ENCODE results near the gene VASP.

The VASP gene

GRCh38 chr19:45474606-45475521 is 32.4 kb upstream of the VASP start:
- H3K36me3 ChIP-seq = no peaks in the 10 kb centered on the region
- H3K9me3 ChIP-seq = no peaks in the 10 kb centered on the region
- peaks cover 30 to 34% of the 10 kb centered on the region in 2 experiments for H3K4me1 ChIP-seq (ENCODE audit: control insufficient read depth in 1 of 2, insufficient read depth in 1 of 2, low read depth in 1 of 2, low read length in 1 of 2)
- H3K27ac ChIP-seq = no peak overlapping the region
- H3K4me3 ChIP-seq (ENCODE audit: low read depth in 1 of 2, low read length in 1 of 2) = no peak overlapping the region
- TF ChIP-seq, protein P1, sequence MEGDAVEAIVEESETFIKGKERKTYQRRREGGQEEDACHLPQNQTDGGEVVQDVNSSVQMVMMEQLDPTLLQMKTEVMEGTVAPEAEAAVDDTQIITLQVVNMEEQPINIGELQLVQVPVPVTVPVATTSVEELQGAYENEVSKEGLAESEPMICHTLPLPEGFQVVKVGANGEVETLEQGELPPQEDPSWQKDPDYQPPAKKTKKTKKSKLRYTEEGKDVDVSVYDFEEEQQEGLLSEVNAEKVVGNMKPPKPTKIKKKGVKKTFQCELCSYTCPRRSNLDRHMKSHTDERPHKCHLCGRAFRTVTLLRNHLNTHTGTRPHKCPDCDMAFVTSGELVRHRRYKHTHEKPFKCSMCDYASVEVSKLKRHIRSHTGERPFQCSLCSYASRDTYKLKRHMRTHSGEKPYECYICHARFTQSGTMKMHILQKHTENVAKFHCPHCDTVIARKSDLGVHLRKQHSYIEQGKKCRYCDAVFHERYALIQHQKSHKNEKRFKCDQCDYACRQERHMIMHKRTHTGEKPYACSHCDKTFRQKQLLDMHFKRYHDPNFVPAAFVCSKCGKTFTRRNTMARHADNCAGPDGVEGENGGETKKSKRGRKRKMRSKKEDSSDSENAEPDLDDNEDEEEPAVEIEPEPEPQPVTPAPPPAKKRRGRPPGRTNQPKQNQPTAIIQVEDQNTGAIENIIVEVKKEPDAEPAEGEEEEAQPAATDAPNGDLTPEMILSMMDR (IDR thresholded peaks at IDR 0.05) = no peak
- peaks cover 80% of the 10 kb centered on the region for H3K27me3 ChIP-seq

GRCh38 chr19:45475537-45476291 is 31.6 kb upstream of the VASP start:
- Histone ChIP-seq H3K27me3 (peaks cover 74% of the 10 kb centered on the region), H3K9me3 (no peaks in the 10 kb centered on the region), H3K36me3 (no peaks in the 10 kb centered on the region), H3K4me1 (ENCODE audit: control insufficient read depth in 1 of 2, insufficient read depth in 1 of 2, low read depth in 1 of 2, low read length in 1 of 2) (peaks cover 25 to 30% of the 10 kb centered on the region in 2 experiments), H3K27ac (no peak overlapping the region), H3K4me3 (ENCODE audit: low read depth in 1 of 2, low read length in 1 of 2) (no peak overlapping the region)
- TF ChIP-seq, protein P1 (IDR thresholded peaks at IDR 0.05) = no peak

GRCh38 chr19:45476304-45476703 is 31.0 kb upstream of the VASP start:
- Histone ChIP-seq H3K36me3 (no peaks in the 10 kb centered on the region), H3K27me3 (peaks cover 74% of the 10 kb centered on the region), H3K4me1 (ENCODE audit: control insufficient read depth in 1 of 2, insufficient read depth in 1 of 2, low read depth in 1 of 2, low read length in 1 of 2) (peaks cover 25 to 30% of the 10 kb centered on the region in 2 experiments), H3K4me3 (ENCODE audit: low read depth in 1 of 2, low read length in 1 of 2) (no peak overlapping the region), H3K9me3 (no peaks in the 10 kb centered on the region), H3K27ac (no peak overlapping the region)
- TF ChIP-seq, protein P1 (IDR thresholded peaks at IDR 0.05) = no peak

DNA sequence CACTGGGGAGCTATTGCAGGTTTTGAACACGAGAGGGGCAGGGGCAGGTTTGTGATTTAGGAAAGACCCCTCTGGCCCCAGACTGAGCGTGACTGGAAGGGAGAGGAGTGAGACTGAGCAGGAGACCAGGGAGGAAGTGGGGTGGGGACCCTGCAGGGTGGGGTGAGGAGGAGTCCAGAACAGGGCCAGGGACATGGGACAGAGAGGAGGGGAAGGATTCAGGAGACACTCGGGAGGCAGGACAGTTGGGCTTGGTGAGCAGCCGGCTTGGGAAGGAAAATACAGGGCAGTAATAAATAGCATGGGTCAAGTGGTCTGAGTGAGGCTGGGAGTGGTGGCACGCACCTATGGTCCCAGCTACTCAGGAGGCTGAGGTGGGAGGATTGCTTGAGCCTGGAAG is 30.1 kb upstream of the VASP start:
- no peaks in the 10 kb centered on the region for H3K9me3 ChIP-seq
- no peak overlapping the region for H3K27ac ChIP-seq
- peaks cover 25 to 28% of the 10 kb centered on the region in 2 experiments for H3K4me1 ChIP-seq (ENCODE audit: control insufficient read depth in 1 of 2, insufficient read depth in 1 of 2, low read depth in 1 of 2, low read length in 1 of 2)
- TF ChIP-seq, protein P1 (IDR thresholded peaks at IDR 0.05) = no peak
- H3K4me3 ChIP-seq (ENCODE audit: low read depth in 1 of 2, low read length in 1 of 2) = no peak overlapping the region
- peaks cover 69% of the 10 kb centered on the region for H3K27me3 ChIP-seq
- H3K36me3 ChIP-seq = no peaks in the 10 kb centered on the region

DNA sequence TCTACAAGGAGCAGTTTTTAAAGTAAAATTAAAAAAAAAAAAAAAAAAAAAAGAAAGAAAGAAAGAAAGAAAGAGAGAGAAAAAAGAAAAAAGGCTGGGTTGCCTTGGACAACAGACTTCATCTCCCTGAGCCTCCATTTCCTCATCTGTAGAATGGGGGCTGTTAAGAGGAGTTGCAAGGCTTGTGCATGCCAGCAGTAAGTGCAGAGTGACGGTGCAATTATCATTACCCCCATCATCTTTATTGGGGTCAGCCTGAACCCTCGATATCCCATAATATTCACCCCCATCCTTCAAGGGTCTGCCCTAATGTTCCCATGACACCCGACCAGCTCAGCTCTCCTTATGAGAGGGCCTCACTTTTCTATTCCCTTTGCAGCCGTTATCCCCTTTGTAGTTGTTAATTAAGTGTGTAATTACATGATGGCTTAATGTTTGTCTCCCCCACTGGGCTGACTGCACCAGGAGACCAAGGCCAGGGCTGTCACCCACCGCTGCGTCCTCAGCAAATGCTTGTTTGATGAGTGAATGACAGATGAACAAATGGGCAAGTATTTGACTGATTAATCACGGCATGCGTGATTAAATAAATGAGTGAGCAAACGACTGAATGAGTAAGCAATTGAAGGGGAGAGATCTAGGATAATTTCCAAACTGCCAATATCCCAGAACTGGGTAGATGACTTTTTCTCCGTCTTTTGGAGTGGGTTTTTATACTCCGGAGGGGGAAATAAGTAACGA is 29.4 kb upstream of the VASP start:
- TF ChIP-seq, protein P1 (IDR thresholded peaks at IDR 0.05) = no peak
- Histone ChIP-seq H3K27ac (peak overlapping the region; percentile 65), H3K36me3 (no peaks in the 10 kb centered on the region), H3K4me3 (ENCODE audit: low read depth in 1 of 2, low read length in 1 of 2) (peak overlapping the region; percentile 56 to 61), H3K9me3 (no peaks in the 10 kb centered on the region), H3K4me1 (ENCODE audit: control insufficient read depth in 1 of 2, insufficient read depth in 1 of 2, low read depth in 1 of 2, low read length in 1 of 2) (peaks cover 21% of the 10 kb centered on the region in 2 experiments), H3K27me3 (peaks cover 69% of the 10 kb centered on the region)
